Measurements from ENCODE around the gene IL17C. TPM values are rescaled to one million over a fixed set of nuclear protein-coding genes. Genes with fewer than 3 reads are reported as not detected.

IL17C gene
- total and polyA plus RNA-seq, 2 of the 8 experiments (the other 6 are each of a cell fraction or from before 2014, with no cell fraction given), result 1.1 to 1.9 TPM

DNA sequence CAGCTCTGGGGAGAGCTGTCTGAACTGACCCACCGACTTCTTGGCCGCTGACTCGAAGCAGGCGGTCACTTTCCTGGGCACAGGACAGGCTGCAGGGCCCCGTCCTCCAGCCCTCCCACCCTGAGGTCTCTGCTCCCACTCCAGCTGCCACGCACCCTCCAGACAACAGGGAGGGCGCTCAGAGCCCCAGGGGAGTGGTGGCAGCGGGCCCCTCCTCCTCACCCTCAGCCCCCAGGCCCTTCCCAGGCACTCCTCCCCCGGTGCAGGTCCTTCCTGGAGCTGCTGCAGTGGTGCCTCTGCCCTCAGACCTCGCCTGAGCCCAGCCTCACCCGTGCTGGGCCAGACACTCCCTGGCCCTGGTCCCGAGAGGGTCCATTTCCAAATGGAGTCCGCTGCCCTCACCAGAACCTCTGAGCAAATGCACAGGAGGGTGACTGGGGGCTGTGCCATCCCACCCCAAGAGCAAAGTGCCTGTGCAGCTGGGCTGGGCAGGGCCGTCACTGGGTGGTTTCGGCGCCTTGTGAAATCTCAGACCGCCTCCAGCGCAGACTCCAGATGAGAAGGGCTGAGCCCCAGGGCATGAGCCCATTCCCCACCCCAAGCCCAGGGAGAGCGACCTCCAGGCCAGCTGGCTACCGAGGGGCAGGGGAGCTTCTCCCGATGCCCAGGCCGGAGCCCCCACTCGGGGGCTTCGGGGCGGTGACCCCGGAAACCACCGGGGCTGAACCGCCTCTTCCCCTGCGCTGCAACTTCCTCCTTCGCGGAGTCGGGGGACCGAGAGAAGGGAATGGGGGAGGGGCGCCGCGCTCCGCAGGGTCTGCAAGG is 11.8 kb downstream of the IL17C start:
- ChIA-PET POLR2A (ENCODE audit: partially characterized antibody) (interaction anchor here (0.7 to 4.9 kb wide), 9 partner anchors 10 to 38 kb away, joined by 3 to 35 read pairs (median 4); partner anchors contain the start of genes IL17C and MVD), CTCF (ENCODE audit: partially characterized antibody) (interaction anchor here (1.0 to 2.5 kb wide), 4 partner anchors 13 to 35 kb away, joined by 3 to 13 read pairs (median 5); no protein-coding TSS in a partner anchor)
- Histone ChIP-seq H4K5ac (ENCODE audit: insufficient read length, low read depth, low read length) (no peak overlapping the region), H3K79me1 (ENCODE audit: low read depth, low read length) (peaks cover 8% of the 10 kb centered on the region), H2AFZ (ENCODE audit: low read length) (no peak overlapping the region), H4K91ac (replicated peaks; ENCODE audit: insufficient read length, low read length) (no peak overlapping the region), H3K79me2 (ENCODE audit: control insufficient read depth in 1 of 2, insufficient read depth in 2 of 2, low read length in 2 of 2) (no peaks in the 10 kb centered on the region; a peak in 1 of 4 replicates), H2AK5ac (ENCODE audit: low read depth, low read length) (peak overlapping the region; percentile 30; the same call in 1 of the 2 replicates), H2BK12ac (ENCODE audit: low read depth, low read length) (0 out of 2 replicates have a peak overlapping the region, but pooled peaks have one; percentile 27), H3K56ac (replicated peaks; ENCODE audit: insufficient read length, low read depth, low read length) (peak overlapping the region; percentile 25), H3K9me3 (ENCODE audit: insufficient read depth in 2 of 2, low read depth in 1 of 2, low read length in 1 of 2) (no peaks in the 10 kb centered on the region), H2BK20ac (ENCODE audit: low read length) (no peak overlapping the region), H3K14ac (ENCODE audit: insufficient read length) (peak overlapping the region; percentile 83), H3K27ac (ENCODE audit: low read depth, low read length) (no peak overlapping the region), H3K23me2 (ENCODE audit: low read depth, low read length) (peaks cover 10% of the 10 kb centered on the region; the same call in 1 of the 2 replicates), H3K36me3 (ENCODE audit: control insufficient read depth in 2 of 4, insufficient read depth in 4 of 4, low read length in 3 of 4) (peaks cover 3 to 12% (median 4%) of the 10 kb centered on the region in 4 experiments; a peak in 7 of 8 replicates), H2BK120ac (replicated peaks; ENCODE audit: low read depth, low read length) (no peak overlapping the region), H3K27me3 (replicated peaks in 1 of 4; ENCODE audit: control insufficient read depth in 3 of 4, extremely low read depth in 1 of 4, insufficient read depth in 3 of 4, low read length in 3 of 4) (no peaks in the 10 kb centered on the region), H3K4ac (replicated peaks; ENCODE audit: insufficient read length, low read depth, low read length) (peak overlapping the region; percentile 94), H4K20me1 (replicated peaks in 1 of 2; ENCODE audit: control insufficient read depth in 1 of 2, insufficient read depth in 2 of 2, low read length in 2 of 2) (peaks cover 2 to 20% of the 10 kb centered on the region in 2 experiments), H4K8ac (ENCODE audit: extremely low read depth, insufficient read depth, low read length) (no peak overlapping the region; the same call in 1 of the 2 replicates), H3K9ac (replicated peaks in 1 of 4; ENCODE audit: extremely low read depth in 1 of 4, low read depth in 3 of 4, low read length in 3 of 4) (peak overlapping the region; percentile 56 to 60 (median 58)), H3K23ac (ENCODE audit: insufficient read length) (no peak overlapping the region), H3K18ac (ENCODE audit: extremely low read depth, low read length) (peak overlapping the region; percentile 71), H2BK5ac (ENCODE audit: low read depth, low read length) (no peak overlapping the region), H3K4me3 (ENCODE audit: extremely low read depth in 1 of 4, insufficient read depth in 2 of 4, low read depth in 3 of 4, low read length in 4 of 4) (peak overlapping the region; percentile 69 to 95 (median 78)), H3K4me2 (ENCODE audit: insufficient read depth in 1 of 2, low read depth in 2 of 2, low read length in 2 of 2) (peak overlapping the region; percentile 80 to 92), H3K4me1 (replicated peaks in 1 of 4; ENCODE audit: control insufficient read depth in 3 of 4, insufficient read depth in 4 of 4, low read length in 3 of 4) (peaks cover 0 to 11% (median 7%) of the 10 kb centered on the region in 4 experiments; a peak in 5 of 7 replicates), H2BK15ac (ENCODE audit: low read length) (no peak overlapping the region)
- DNase-seq (ENCODE audit: low read depth in 1 of 2, low spot score in 2 of 2) (peak in 1 of 2 experiments; percentile 70), FAIRE-seq (no peak)
- WGBS, 2 experiments (ENCODE audit: extremely low coverage in 1 of 2, insufficient coverage in 1 of 2, insufficient read length in 1 of 2, insufficient replicate concordance in 2 of 2, low coverage in 1 of 2, low lambda C conversion rate in 2 of 2, missing lambda C conversion rate in 1 of 2), result 30% methylated on average over 24 of the region's 37 CpGs; no CpG with 5 or more reads in 1 of the 2 experiments
- TF ChIP-seq TEAD4 (IDR thresholded peaks at IDR 0.05; ENCODE audit: low read depth, low read length), result no peak
- no peak for TF ChIP-seq POLR2AphosphoS5 (IDR thresholded peaks at IDR 0.05; ENCODE audit: low read depth, low read length)
- no peak for TF ChIP-seq TCF12 (IDR thresholded peaks at IDR 0.05; ENCODE audit: low read depth, low read length)
- TF ChIP-seq, protein P1, sequence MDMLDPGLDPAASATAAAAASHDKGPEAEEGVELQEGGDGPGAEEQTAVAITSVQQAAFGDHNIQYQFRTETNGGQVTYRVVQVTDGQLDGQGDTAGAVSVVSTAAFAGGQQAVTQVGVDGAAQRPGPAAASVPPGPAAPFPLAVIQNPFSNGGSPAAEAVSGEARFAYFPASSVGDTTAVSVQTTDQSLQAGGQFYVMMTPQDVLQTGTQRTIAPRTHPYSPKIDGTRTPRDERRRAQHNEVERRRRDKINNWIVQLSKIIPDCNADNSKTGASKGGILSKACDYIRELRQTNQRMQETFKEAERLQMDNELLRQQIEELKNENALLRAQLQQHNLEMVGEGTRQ (IDR thresholded peaks at IDR 0.05; ENCODE audit: low read length), result no peak
- peak; percentile 14 for TF ChIP-seq SAP30 (IDR thresholded peaks at IDR 0.05; ENCODE audit: insufficient read depth, insufficient replicate concordance, low read length)
- 0 out of 2 replicates have a peak, but pooled peaks have one; percentile 0 for TF ChIP-seq NRF1 (IDR thresholded peaks at IDR 0.05; ENCODE audit: low read depth, low read length)
- no peak for TF ChIP-seq RAD21 (IDR thresholded peaks at IDR 0.05 in 1 of 2, conservative IDR thresholded peaks at IDR 0.05 in 1 of 2; ENCODE audit: low read depth in 2 of 2, low read length in 2 of 2)
- TF ChIP-seq, protein P2, sequence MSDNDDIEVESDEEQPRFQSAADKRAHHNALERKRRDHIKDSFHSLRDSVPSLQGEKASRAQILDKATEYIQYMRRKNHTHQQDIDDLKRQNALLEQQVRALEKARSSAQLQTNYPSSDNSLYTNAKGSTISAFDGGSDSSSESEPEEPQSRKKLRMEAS (IDR thresholded peaks at IDR 0.05), result no peak

All from H1 (cell line).